ENCODE results near the gene NOC4L. TPM values are rescaled to one million over a fixed set of nuclear protein-coding genes. Genes with fewer than 3 reads are reported as not detected.

Gene NOC4L
- total and polyA plus RNA-seq, 2 of the 4 experiments (the other 2 are of a cell fraction), result 5.2 to 13.4 TPM

- ChIA-PET POLR2A (ENCODE audit: unreplicated experiment) (no interaction called here), CTCF (no interaction called here)
- no peak overlapping the region for H3K18ac ChIP-seq (ENCODE audit: low read depth, low read length)
- 85% methylated on average over 2 of the region's 2 CpGs; no CpG with 5 or more reads in 1 of the 2 experiments for WGBS, 2 experiments (ENCODE audit: extremely low coverage in 2 of 2, insufficient read length in 1 of 2)
- BruUV-seq (replicated peaks), result no TSS peak
- no peak overlapping the region for H2BK15ac ChIP-seq (ENCODE audit: low read depth, low read length)
- H3K27me3 ChIP-seq (ENCODE audit: control insufficient read depth, insufficient read depth, low read length), result peaks cover 16% of the 10 kb centered on the region; the same call in 1 of the 2 replicates
- H3K36me3 ChIP-seq (ENCODE audit: control insufficient read depth, insufficient read depth, low read length), result no peaks in the 10 kb centered on the region
- ATAC-seq (ENCODE audit: low read depth), result no peak
- no peak overlapping the region for H3K27ac ChIP-seq (ENCODE audit: insufficient read depth, low read length)
- H4K8ac ChIP-seq (ENCODE audit: low read depth in 2 of 2, low read length in 2 of 2), result no peak overlapping the region
- no peaks in the 10 kb centered on the region for H3K9me3 ChIP-seq (ENCODE audit: control insufficient read depth, insufficient read depth, low read length)
- H3K9me1 ChIP-seq (ENCODE audit: insufficient read depth, low read length), result peaks cover 5% of the 10 kb centered on the region; the same call in 1 of the 2 replicates
- no peak overlapping the region for H3K4ac ChIP-seq (ENCODE audit: low read depth, low read length)
- no peak overlapping the region for H3K4me3 ChIP-seq (ENCODE audit: insufficient read depth, low read depth, low read length)
- no peak overlapping the region for H3K14ac ChIP-seq (replicated peaks; ENCODE audit: low read depth, low read length)
- no peak overlapping the region for H3K56ac ChIP-seq (ENCODE audit: extremely low read depth, insufficient read depth, low read length)
- in situ Hi-C loops (cut with MboI; ENCODE audit: low sequenced_read_pairs) (no loop called here), dilution Hi-C loops (cut with HindIII; ENCODE audit: low sequenced_read_pairs, unreplicated experiment) (no loop called here), intact Hi-C loops (cut with micrococcal nuclease) (no loop called here)
- TF ChIP-seq MXI1 (IDR thresholded peaks at IDR 0.05; ENCODE audit: borderline replicate concordance, low read depth, low read length) (no peak), RCOR1 (IDR thresholded peaks at IDR 0.05; ENCODE audit: insufficient replicate concordance, low read length) (no peak), CTCF (conservative IDR thresholded peaks at IDR 0.05; ENCODE audit: low read depth, low read length) (no peak), MAFK (IDR thresholded peaks at IDR 0.05; ENCODE audit: low read depth, low read length) (no peak), RFX5 (IDR thresholded peaks at IDR 0.05; ENCODE audit: low read depth, low read length) (no peak), CEBPB (IDR thresholded peaks at IDR 0.05; ENCODE audit: low read depth, low read length) (no peak), BHLHE40 (IDR thresholded peaks at IDR 0.05; ENCODE audit: low read depth, low read length) (no peak), POLR2A (IDR thresholded peaks at IDR 0.05; ENCODE audit: low read depth, low read length) (no peak), SMC3 (IDR thresholded peaks at IDR 0.05; ENCODE audit: low read depth, low read length) (no peak), RAD21 (IDR thresholded peaks at IDR 0.05; ENCODE audit: low read length) (no peak), NFE2L2 (IDR thresholded peaks at IDR 0.05; ENCODE audit: low read depth, low read length) (no peak), MAZ (IDR thresholded peaks at IDR 0.05; ENCODE audit: borderline replicate concordance, low read depth, low read length) (no peak), ELK1 (IDR thresholded peaks at IDR 0.05; ENCODE audit: borderline replicate concordance, low read depth, low read length) (no peak), FOS (IDR thresholded peaks at IDR 0.05; ENCODE audit: low read depth, low read length) (no peak)
- TF ChIP-seq, protein P1, sequence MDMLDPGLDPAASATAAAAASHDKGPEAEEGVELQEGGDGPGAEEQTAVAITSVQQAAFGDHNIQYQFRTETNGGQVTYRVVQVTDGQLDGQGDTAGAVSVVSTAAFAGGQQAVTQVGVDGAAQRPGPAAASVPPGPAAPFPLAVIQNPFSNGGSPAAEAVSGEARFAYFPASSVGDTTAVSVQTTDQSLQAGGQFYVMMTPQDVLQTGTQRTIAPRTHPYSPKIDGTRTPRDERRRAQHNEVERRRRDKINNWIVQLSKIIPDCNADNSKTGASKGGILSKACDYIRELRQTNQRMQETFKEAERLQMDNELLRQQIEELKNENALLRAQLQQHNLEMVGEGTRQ (IDR thresholded peaks at IDR 0.05; ENCODE audit: low read depth, low read length), result no peak
- H3K23ac ChIP-seq (ENCODE audit: low read depth, low read length), result no peak overlapping the region
- no peak overlapping the region for H2BK5ac ChIP-seq (ENCODE audit: low read depth, low read length, poor library complexity, severe bottlenecking)
- H2AFZ ChIP-seq (replicated peaks; ENCODE audit: low read length, poor library complexity), result no peak overlapping the region
- peaks cover 11% of the 10 kb centered on the region; the same call in 1 of the 2 replicates for H4K20me1 ChIP-seq (ENCODE audit: insufficient read depth, low read length)
- no peak overlapping the region for H3K4me2 ChIP-seq (ENCODE audit: low read depth, low read length)
- peaks cover 15% of the 10 kb centered on the region for H3K4me1 ChIP-seq (ENCODE audit: control insufficient read depth, insufficient read depth, low read length)
- no peak overlapping the region for H2BK20ac ChIP-seq (ENCODE audit: low read depth, low read length)
- H4K5ac ChIP-seq (ENCODE audit: low read depth, low read length), result no peak overlapping the region
- H2BK120ac ChIP-seq (ENCODE audit: low read depth, low read length), result no peak overlapping the region
- H3K79me1 ChIP-seq (ENCODE audit: low read depth in 1 of 2, low read length in 2 of 2), result no peaks in the 10 kb centered on the region
- H2AK9ac ChIP-seq (replicated peaks; ENCODE audit: low read depth, low read length, poor library complexity), result no peak overlapping the region
- no peak overlapping the region for H2AK5ac ChIP-seq (ENCODE audit: low read depth, low read length)
- no peak for DNase-seq
- H4K91ac ChIP-seq (ENCODE audit: insufficient read depth, low read depth, low read length), result no peak overlapping the region
- no peak overlapping the region for H3K9ac ChIP-seq (ENCODE audit: low read depth, low read length)
Measured at GRCh38 chr12:132166093-132166492, 21.8 kb downstream of the NOC4L start.
